GM18873 (cell line): ENCODE data around the gene RRP15.
"Not testable (repeated sequence)": the region's sequence is repeated elsewhere in the genome, so short reads cannot be mapped to it uniquely, and the experiment has no call there.

Experiments used
- ATAC-seq: cut with Tn5 transposase; IDR thresholded peaks from one replicate; pipeline ENCODE4 v1.9.1; 2021; ENCODE audit warnings: mild to moderate bottlenecking, moderate library complexity, moderate number of reproducible peaks; ENCODE audit not compliant: unreplicated experiment, low FRiP score

Gene RRP15

GRCh38 chr1:218294546-218294945 lies 9.5 kb downstream of the RRP15 start:
- ATAC-seq, result no peak

GRCh38 chr1:218296162-218296561 lies 11.1 kb downstream of the RRP15 start:
- no peak for ATAC-seq

- no peak for ATAC-seq
Observed at GRCh38 chr1:218297461-218297860, 12.4 kb downstream of the RRP15 start.

GRCh38 chr1:218297867-218298266 lies 12.8 kb downstream of the RRP15 start:
- ATAC-seq, result no peak

- no peak for ATAC-seq
Observed at GRCh38 chr1:218298398-218298797, 13.3 kb downstream of the RRP15 start.

GRCh38 chr1:218299416-218299815 lies 14.3 kb downstream of the RRP15 start:
- ATAC-seq, result no peak

GRCh38 chr1:218301217-218301616 lies 16.1 kb downstream of the RRP15 start:
- no peak for ATAC-seq

- no peak for ATAC-seq
Observed at GRCh38 chr1:218302155-218302554, 17.1 kb downstream of the RRP15 start.

- ATAC-seq, result no peak
Observed at GRCh38 chr1:218303176-218303879, 18.2 kb downstream of the RRP15 start.

- no peak for ATAC-seq
Observed at GRCh38 chr1:218304281-218305039, 19.4 kb downstream of the RRP15 start.

GRCh38 chr1:218305472-218306064 lies 20.5 kb downstream of the RRP15 start:
- ATAC-seq, result no peak

GRCh38 chr1:218312509-218312908 lies 27.4 kb downstream of the RRP15 start:
- ATAC-seq, result no peak

- ATAC-seq, result no peak
Observed at GRCh38 chr1:218314316-218314715, 29.2 kb downstream of the RRP15 start.

GRCh38 chr1:218315638-218316037 lies 30.5 kb downstream of the RRP15 start:
- no peak for ATAC-seq

GRCh38 chr1:218317061-218317460 lies 32.0 kb downstream of the RRP15 start:
- ATAC-seq, result no peak

- not testable (repeated sequence) for ATAC-seq
Observed at GRCh38 chr1:218320182-218320581, 35.1 kb downstream of the RRP15 start.

GRCh38 chr1:218322762-218323161 lies 37.7 kb downstream of the RRP15 start:
- ATAC-seq, result no peak

- ATAC-seq, result no peak
Observed at GRCh38 chr1:218323568-218324225, 38.6 kb downstream of the RRP15 start.

GRCh38 chr1:218324226-218324580 lies 39.1 kb downstream of the RRP15 start:
- ATAC-seq, result no peak

- ATAC-seq, result no peak
Observed at GRCh38 chr1:218328769-218329168, 43.7 kb downstream of the RRP15 start.

- no peak for ATAC-seq
Observed at GRCh38 chr1:218330043-218330623, 45.0 kb downstream of the RRP15 start.
